DND-41 (cell line): Measurements from ENCODE around the gene SOX5.

Experiments used
- CTCF ChIP-seq: IDR thresholded peaks from 2 replicates; pipeline ENCODE4 v1.5.1; 2012; ENCODE audit warnings: borderline replicate concordance, low read length, moderate library complexity, mild to moderate bottlenecking; ENCODE audit not compliant: poor library complexity, severe bottlenecking; ENCODE audit errors: extremely low read depth
- EZH2 ChIP-seq: IDR thresholded peaks from 3 replicates; pipeline ENCODE4 v1.6.1; 2012; ENCODE audit warnings: borderline replicate concordance, low read depth, mild to moderate bottlenecking, moderate library complexity, low read length, inconsistent platforms; ENCODE audit not compliant: severe bottlenecking

- no peak for TF ChIP-seq CTCF
- no peak for TF ChIP-seq EZH2
Observed at GRCh38 chr12:23959826-23960225, 10.4 kb upstream of the SOX5 start.
